CD1c-positive myeloid dendritic cell (primary cell): Measurements from ENCODE around the gene MAPK8.
A peak's percentile ranks its signal among the peaks of the same experiment; 100 is the strongest.

Experiments used
- DNase-seq: peaks from one replicate; pipeline ENCODE4 v3.0.0-alpha.2; 2016; ENCODE audit errors: extremely low spot score

Gene MAPK8

GRCh38 chr10:48384699-48384982 lies 78.2 kb downstream of the MAPK8 start:
- DNase-seq: no peak

- no peak for DNase-seq
Observed at GRCh38 chr10:48389272-48389671, 82.8 kb downstream of the MAPK8 start.

GRCh38 chr10:48389846-48390557 lies 83.5 kb downstream of the MAPK8 start:
- DNase-seq: no peak

GRCh38 chr10:48390558-48390871 lies 84.0 kb downstream of the MAPK8 start:
- no peak for DNase-seq

GRCh38 chr10:48390933-48391845 lies 84.7 kb downstream of the MAPK8 start:
- peak; percentile 18 for DNase-seq

- no peak for DNase-seq
Observed at GRCh38 chr10:48391994-48392393, 85.5 kb downstream of the MAPK8 start.

GRCh38 chr10:48398261-48398660 lies 91.8 kb downstream of the MAPK8 start:
- no peak for DNase-seq

GRCh38 chr10:48399056-48399541 lies 92.6 kb downstream of the MAPK8 start:
- DNase-seq: no peak

GRCh38 chr10:48399551-48399950 lies 93.1 kb downstream of the MAPK8 start:
- DNase-seq: no peak

GRCh38 chr10:48400129-48400849 lies 93.8 kb downstream of the MAPK8 start:
- no peak for DNase-seq

- DNase-seq: no peak
Observed at GRCh38 chr10:48400850-48401220, 94.4 kb downstream of the MAPK8 start.

- DNase-seq: peak; percentile 40
Observed at GRCh38 chr10:48404646-48405045, 98.2 kb downstream of the MAPK8 start.

GRCh38 chr10:48406204-48406603 lies 99.7 kb downstream of the MAPK8 start:
- DNase-seq: no peak

GRCh38 chr10:48406658-48407057 lies 100.2 kb downstream of the MAPK8 start:
- no peak for DNase-seq

- no peak for DNase-seq
Observed at GRCh38 chr10:48410503-48410902, 104.0 kb downstream of the MAPK8 start.

GRCh38 chr10:48411510-48411909 lies 105.0 kb downstream of the MAPK8 start:
- no peak for DNase-seq

GRCh38 chr10:48412081-48412480 lies 105.6 kb downstream of the MAPK8 start:
- DNase-seq: no peak

GRCh38 chr10:48412933-48413332 lies 106.5 kb downstream of the MAPK8 start:
- no peak for DNase-seq

- no peak for DNase-seq
Observed at GRCh38 chr10:48414160-48414559, 107.7 kb downstream of the MAPK8 start.

GRCh38 chr10:48414778-48415177 lies 108.3 kb downstream of the MAPK8 start:
- no peak for DNase-seq

- no peak for DNase-seq
Observed at GRCh38 chr10:48416584-48417232, 110.2 kb downstream of the MAPK8 start.

GRCh38 chr10:48417374-48417773 lies 110.9 kb downstream of the MAPK8 start:
- DNase-seq: no peak
